Retinal pigment epithelial cell (primary cell): ENCODE results near the gene GPBP1L1.

ENCODE experiments used
- DNase-seq: peaks from one replicate; pipeline ENCODE4 v3.0.0-alpha.2; 2010; ENCODE audit warnings: low read depth
- H3K4me3 ChIP-seq: 2 replicates; pipeline ENCODE4 v1.5.1; 2011; ENCODE audit warnings: mild to moderate bottlenecking, low read length, control low read depth, moderate library complexity
- CTCF ChIP-seq: conservative IDR thresholded peaks from 2 replicates; pipeline ENCODE4 v1.5.1; 2011; ENCODE audit warnings: low read depth, low read length, control low read depth, inconsistent platforms

GPBP1L1 gene

GRCh38 chr1:45656573-45657226 lies 29.6 kb downstream of the GPBP1L1 start:
- no peak for DNase-seq
- H3K4me3 ChIP-seq = no peak overlapping the region
- no peak for TF ChIP-seq CTCF

- no peak for TF ChIP-seq CTCF
- DNase-seq = no peak
- H3K4me3 ChIP-seq = no peak overlapping the region
Measured at GRCh38 chr1:45654540-45655280, 31.6 kb downstream of the GPBP1L1 start.

GRCh38 chr1:45647248-45648021 lies 38.9 kb downstream of the GPBP1L1 start:
- TF ChIP-seq CTCF = no peak
- no peak overlapping the region for H3K4me3 ChIP-seq
- no peak for DNase-seq

GRCh38 chr1:45644661-45645060 lies 41.7 kb downstream of the GPBP1L1 start:
- no peak overlapping the region for H3K4me3 ChIP-seq
- TF ChIP-seq CTCF = no peak
- no peak for DNase-seq

GRCh38 chr1:45643978-45644377 lies 42.4 kb downstream of the GPBP1L1 start:
- no peak for TF ChIP-seq CTCF
- no peak for DNase-seq
- no peak overlapping the region for H3K4me3 ChIP-seq

GRCh38 chr1:45643321-45643720 lies 43.0 kb downstream of the GPBP1L1 start:
- DNase-seq = no peak
- no peak for TF ChIP-seq CTCF
- no peak overlapping the region for H3K4me3 ChIP-seq

- TF ChIP-seq CTCF = no peak
- no peak overlapping the region for H3K4me3 ChIP-seq
- no peak for DNase-seq
Measured at GRCh38 chr1:45640293-45640692, 46.0 kb downstream of the GPBP1L1 start.
